Fibroblast of peridontal ligament (primary cell): ENCODE measurements around the gene BCAP31.
"Not testable (repeated sequence)": the region's sequence is repeated elsewhere in the genome, so short reads cannot be mapped to it uniquely, and the experiment has no call there.

Source experiments
- DNase-seq: peaks from one replicate; pipeline ENCODE4 v3.0.0-alpha.2; 2010; ENCODE audit errors: extremely low read depth

Gene BCAP31

GRCh38 chrX:153709726-153710674 lies 14.2 kb downstream of the BCAP31 start:
- DNase-seq, result no peak

- DNase-seq, result peak; percentile 48
Measured at GRCh38 chrX:153708415-153708814, 15.8 kb downstream of the BCAP31 start.

- DNase-seq, result no peak
Measured at GRCh38 chrX:153707406-153707805, 16.8 kb downstream of the BCAP31 start.

- DNase-seq, result no peak
Measured at GRCh38 chrX:153706799-153707198, 17.4 kb downstream of the BCAP31 start.

GRCh38 chrX:153705403-153706060 lies 18.7 kb downstream of the BCAP31 start:
- not testable (repeated sequence) for DNase-seq

- not testable (repeated sequence) for DNase-seq
Measured at GRCh38 chrX:153704631-153705402, 19.4 kb downstream of the BCAP31 start.

- DNase-seq, result no peak
Measured at GRCh38 chrX:153704021-153704526, 20.1 kb downstream of the BCAP31 start.

- no peak for DNase-seq
Measured at GRCh38 chrX:153703036-153703370, 21.2 kb downstream of the BCAP31 start.

- DNase-seq, result no peak
Measured at GRCh38 chrX:153702336-153703035, 21.7 kb downstream of the BCAP31 start.

- DNase-seq, result no peak
Measured at GRCh38 chrX:153701706-153702105, 22.5 kb downstream of the BCAP31 start.

- DNase-seq, result no peak
Measured at GRCh38 chrX:153700967-153701366, 23.2 kb downstream of the BCAP31 start.

GRCh38 chrX:153700376-153700945 lies 23.7 kb downstream of the BCAP31 start:
- DNase-seq, result no peak

- DNase-seq, result not testable (repeated sequence)
Measured at GRCh38 chrX:153699784-153700371, 24.3 kb downstream of the BCAP31 start.

GRCh38 chrX:153699210-153699783 lies 24.9 kb downstream of the BCAP31 start:
- not testable (repeated sequence) for DNase-seq

GRCh38 chrX:153697924-153698865 lies 26.0 kb downstream of the BCAP31 start:
- DNase-seq, result no peak

- not testable (repeated sequence) for DNase-seq
Measured at GRCh38 chrX:153696986-153697722, 27.0 kb downstream of the BCAP31 start.

- DNase-seq, result not testable (repeated sequence)
Measured at GRCh38 chrX:153696538-153696937, 27.6 kb downstream of the BCAP31 start.

GRCh38 chrX:153696100-153696499 lies 28.1 kb downstream of the BCAP31 start:
- DNase-seq, result no peak
